Activated T-helper 1 cell treated with anti-CD3 and anti-CD28 coated beads, Interleukin-12 subunit alpha, Interleukin-12 subunit beta, Interleukin-2, Interleukin-4 antibody, amounts not matched to agents 30 ng/mL and 10 ng/mL and 1 ng/mL, durations not matched to agents 14 hours and 24 hours and 36 hours (primary cell): ENCODE measurements around the gene ZIC1. TPM values are rescaled to one million over a fixed set of nuclear protein-coding genes. Genes with fewer than 3 reads are reported as not detected.

Source experiments
- DNase-seq: peaks from one replicate; pipeline ENCODE4 v3.0.0; 2021; ENCODE audit warnings: low spot score
- H3K27ac Mint-ChIP-seq: one replicate; pipeline ENCODE4 v1.8.0; 2021; ENCODE audit warnings: mild to moderate bottlenecking, mixed read lengths
- H3K27me3 Mint-ChIP-seq: one replicate; pipeline ENCODE4 v1.8.0; 2022; ENCODE audit warnings: mild to moderate bottlenecking, moderate library complexity, mixed read lengths; ENCODE audit not compliant: insufficient read depth
- H3K36me3 Mint-ChIP-seq: one replicate; pipeline ENCODE4 v1.8.0; 2021; ENCODE audit warnings: low read depth, mixed read lengths
- H3K4me1 Mint-ChIP-seq: one replicate; pipeline ENCODE4 v1.8.0; 2021; ENCODE audit warnings: low read depth, mixed read lengths
- H3K4me3 Mint-ChIP-seq: one replicate; pipeline ENCODE4 v1.8.0; 2021; ENCODE audit warnings: mild to moderate bottlenecking, moderate library complexity, mixed read lengths
- H3K9me3 Mint-ChIP-seq: one replicate; pipeline ENCODE4 v1.8.0; 2021; ENCODE audit warnings: mixed read lengths
- intact Hi-C: fragments of 100-400 bp; cut with micrococcal nuclease; formaldehyde crosslinking; loops from one replicate; pipeline ENCODE4 v1.15.1; 2024
- total RNA-seq: library from RNA; stranded (reverse); gene quantifications from 2 replicates; pipeline ENCODE4 v1.2.3, GENCODE V29; 2022

ZIC1 gene
- total RNA-seq, 1 donor from 2014 or later = not detected

- intact Hi-C loops = no loop called here
- H3K9me3 Mint-ChIP-seq = no peaks in the 10 kb centered on the region
- no peak overlapping the region for H3K27ac Mint-ChIP-seq
- no peaks in the 10 kb centered on the region for H3K4me1 Mint-ChIP-seq
- H3K36me3 Mint-ChIP-seq = no peaks in the 10 kb centered on the region
- peaks cover 23% of the 10 kb centered on the region for H3K27me3 Mint-ChIP-seq
- DNase-seq = no peak
- no peak overlapping the region for H3K4me3 Mint-ChIP-seq
Measured at GRCh38 chr3:147427746-147428145, 18.6 kb downstream of the ZIC1 start.

GRCh38 chr3:147428326-147428725, 19.2 kb downstream of the ZIC1 start:
- Mint-ChIP-seq H3K27me3 (peaks cover 17% of the 10 kb centered on the region), H3K9me3 (no peaks in the 10 kb centered on the region), H3K36me3 (no peaks in the 10 kb centered on the region), H3K4me3 (no peak overlapping the region), H3K4me1 (no peaks in the 10 kb centered on the region), H3K27ac (no peak overlapping the region)
- no peak for DNase-seq
- intact Hi-C loops = no loop called here

DNA sequence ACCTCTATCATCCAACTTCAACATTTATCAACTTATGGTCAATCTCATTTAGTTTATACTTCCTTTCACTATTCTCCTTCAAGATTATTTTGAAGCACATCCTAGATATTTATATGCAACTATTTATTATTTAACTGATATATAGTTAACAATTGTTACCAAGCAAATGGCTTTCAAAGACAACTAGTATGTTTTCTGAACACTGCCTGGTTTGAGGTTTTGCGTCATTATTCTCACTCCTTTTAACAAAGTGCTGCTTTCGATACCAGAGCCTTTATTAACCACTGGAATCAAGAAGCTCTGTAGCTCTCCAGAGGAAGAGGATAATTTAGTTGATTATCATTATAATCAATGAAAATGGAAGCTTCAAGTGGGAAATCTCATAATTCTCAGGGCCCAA, 19.6 kb downstream of the ZIC1 start:
- Mint-ChIP-seq H3K9me3 (no peaks in the 10 kb centered on the region), H3K27me3 (peaks cover 13% of the 10 kb centered on the region), H3K36me3 (no peaks in the 10 kb centered on the region), H3K4me1 (no peaks in the 10 kb centered on the region), H3K4me3 (no peak overlapping the region), H3K27ac (no peak overlapping the region)
- intact Hi-C loops = no loop called here
- DNase-seq = no peak

- no peak for DNase-seq
- Mint-ChIP-seq H3K4me3 (no peak overlapping the region), H3K27ac (no peak overlapping the region), H3K9me3 (no peaks in the 10 kb centered on the region), H3K27me3 (no peaks in the 10 kb centered on the region), H3K36me3 (no peaks in the 10 kb centered on the region), H3K4me1 (no peaks in the 10 kb centered on the region)
- intact Hi-C loops = no loop called here
Measured at GRCh38 chr3:147431751-147432150, 22.6 kb downstream of the ZIC1 start.

- no peaks in the 10 kb centered on the region for H3K36me3 Mint-ChIP-seq
- DNase-seq = no peak
- H3K9me3 Mint-ChIP-seq = no peaks in the 10 kb centered on the region
- H3K4me3 Mint-ChIP-seq = no peak overlapping the region
- no peaks in the 10 kb centered on the region for H3K27me3 Mint-ChIP-seq
- intact Hi-C loops = no loop called here
- H3K27ac Mint-ChIP-seq = no peak overlapping the region
- no peaks in the 10 kb centered on the region for H3K4me1 Mint-ChIP-seq
Measured at GRCh38 chr3:147447224-147447623, 38.1 kb downstream of the ZIC1 start.

GRCh38 chr3:147449669-147450068, 40.5 kb downstream of the ZIC1 start:
- Mint-ChIP-seq H3K9me3 (no peaks in the 10 kb centered on the region), H3K4me1 (no peaks in the 10 kb centered on the region), H3K36me3 (no peaks in the 10 kb centered on the region), H3K27me3 (no peaks in the 10 kb centered on the region), H3K27ac (no peak overlapping the region), H3K4me3 (no peak overlapping the region)
- DNase-seq = no peak
- intact Hi-C loops = no loop called here

- H3K27ac Mint-ChIP-seq = no peak overlapping the region
- H3K4me1 Mint-ChIP-seq = no peaks in the 10 kb centered on the region
- DNase-seq = no peak
- no peaks in the 10 kb centered on the region for H3K36me3 Mint-ChIP-seq
- intact Hi-C loops = no loop called here
- no peaks in the 10 kb centered on the region for H3K9me3 Mint-ChIP-seq
- no peak overlapping the region for H3K4me3 Mint-ChIP-seq
- H3K27me3 Mint-ChIP-seq = no peaks in the 10 kb centered on the region
Measured at GRCh38 chr3:147458995-147459704, 50.0 kb downstream of the ZIC1 start.

DNA sequence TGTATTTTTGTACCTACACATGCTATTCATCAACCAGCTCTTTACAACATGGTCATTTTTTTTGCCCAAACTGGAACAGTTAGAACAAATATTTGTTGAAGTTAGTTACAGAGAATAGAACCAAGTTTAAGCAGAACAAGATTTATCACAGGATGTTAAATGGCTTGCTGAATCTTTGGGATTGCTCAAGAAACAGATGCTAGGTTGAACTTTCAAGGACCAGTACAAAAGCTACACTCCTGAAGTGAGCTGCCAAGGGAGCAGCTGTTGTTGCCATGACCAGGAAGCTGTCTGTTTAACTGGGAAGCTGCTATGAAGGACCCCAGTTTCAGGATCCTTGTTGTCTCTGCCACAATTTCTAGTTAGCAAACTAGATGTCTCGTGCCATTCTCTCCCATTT, 53.7 kb downstream of the ZIC1 start:
- no peaks in the 10 kb centered on the region for H3K36me3 Mint-ChIP-seq
- no peaks in the 10 kb centered on the region for H3K9me3 Mint-ChIP-seq
- no peak for DNase-seq
- H3K4me1 Mint-ChIP-seq = no peaks in the 10 kb centered on the region
- intact Hi-C loops = no loop called here
- no peak overlapping the region for H3K27ac Mint-ChIP-seq
- no peaks in the 10 kb centered on the region for H3K27me3 Mint-ChIP-seq
- H3K4me3 Mint-ChIP-seq = no peak overlapping the region

Other genes starting within 250 kb of the ZIC1 start
- gene ZIC4, start 2.8 kb upstream of the ZIC1 start, total RNA-seq = not detected in 2 replicates